C4-2B (cell line): Measurements from ENCODE around the gene GOLT1A.

ENCODE experiments used
- H3K27ac ChIP-seq: fragments of 450-650 bp; 2 replicates; pipeline ENCODE4 v1.5.1; 2017
- CTCF ChIP-seq: fragments of 450-650 bp; conservative IDR thresholded peaks from 2 replicates; pipeline ENCODE4 v1.5.1; 2017; ENCODE audit warnings: mild to moderate bottlenecking
- ZFX ChIP-seq: fragments of 450-650 bp; IDR thresholded peaks from 2 replicates; pipeline ENCODE4 v1.6.1; 2017

Gene GOLT1A

GRCh38 chr1:204211046-204211445 is 2.7 kb downstream of the GOLT1A start:
- no peak overlapping the region for H3K27ac ChIP-seq
- TF ChIP-seq ZFX (no peak), CTCF (no peak)

GRCh38 chr1:204207136-204207616 is 6.6 kb downstream of the GOLT1A start:
- H3K27ac ChIP-seq = no peak overlapping the region

GRCh38 chr1:204206121-204206520 is 7.7 kb downstream of the GOLT1A start:
- TF ChIP-seq ZFX = no peak
- TF ChIP-seq CTCF = no peak
- no peak overlapping the region for H3K27ac ChIP-seq

More at GRCh38 chr1:204207136-204207616, 6.6 kb downstream of the GOLT1A start:
- TF ChIP-seq ZFX (no peak), CTCF (peak; percentile 99)

GRCh38 chr1:204205486-204205885 is 8.3 kb downstream of the GOLT1A start:
- H3K27ac ChIP-seq = no peak overlapping the region
- TF ChIP-seq CTCF (no peak), ZFX (no peak)

GRCh38 chr1:204204944-204205343 is 8.8 kb downstream of the GOLT1A start:
- TF ChIP-seq ZFX (no peak), CTCF (no peak)
- H3K27ac ChIP-seq = no peak overlapping the region

- H3K27ac ChIP-seq = no peak overlapping the region
- TF ChIP-seq ZFX = no peak
- no peak for TF ChIP-seq CTCF
These were observed 10.5 kb downstream of the GOLT1A start for GRCh38 chr1:204203206-204203767.

GRCh38 chr1:204202481-204202880 is 11.3 kb downstream of the GOLT1A start:
- no peak overlapping the region for H3K27ac ChIP-seq
- TF ChIP-seq CTCF = no peak
- TF ChIP-seq ZFX = no peak
